Measurements from ENCODE around the gene ZNF341. TPM values are rescaled to one million over a fixed set of nuclear protein-coding genes. Genes with fewer than 3 reads are reported as not detected.

The ZNF341 gene
- polyA plus RNA-seq, 1 donor (not counting 4 experiments of a cell fraction or from before 2014, with no cell fraction given) = 1.7 TPM

GRCh38 chr20:33811776-33812151 is 80.0 kb downstream of the ZNF341 start:
- H3K36me3 ChIP-seq (ENCODE audit: control insufficient read depth in 2 of 2, extremely low read depth in 1 of 2, insufficient read depth in 2 of 2, low read length in 2 of 2) = peaks cover 4 to 5% of the 10 kb centered on the region in 2 experiments
- H3K27me3 ChIP-seq (ENCODE audit: control insufficient read depth, extremely low read depth, insufficient read depth, low read length) = no peaks in the 10 kb centered on the region
- TF ChIP-seq, protein P1, sequence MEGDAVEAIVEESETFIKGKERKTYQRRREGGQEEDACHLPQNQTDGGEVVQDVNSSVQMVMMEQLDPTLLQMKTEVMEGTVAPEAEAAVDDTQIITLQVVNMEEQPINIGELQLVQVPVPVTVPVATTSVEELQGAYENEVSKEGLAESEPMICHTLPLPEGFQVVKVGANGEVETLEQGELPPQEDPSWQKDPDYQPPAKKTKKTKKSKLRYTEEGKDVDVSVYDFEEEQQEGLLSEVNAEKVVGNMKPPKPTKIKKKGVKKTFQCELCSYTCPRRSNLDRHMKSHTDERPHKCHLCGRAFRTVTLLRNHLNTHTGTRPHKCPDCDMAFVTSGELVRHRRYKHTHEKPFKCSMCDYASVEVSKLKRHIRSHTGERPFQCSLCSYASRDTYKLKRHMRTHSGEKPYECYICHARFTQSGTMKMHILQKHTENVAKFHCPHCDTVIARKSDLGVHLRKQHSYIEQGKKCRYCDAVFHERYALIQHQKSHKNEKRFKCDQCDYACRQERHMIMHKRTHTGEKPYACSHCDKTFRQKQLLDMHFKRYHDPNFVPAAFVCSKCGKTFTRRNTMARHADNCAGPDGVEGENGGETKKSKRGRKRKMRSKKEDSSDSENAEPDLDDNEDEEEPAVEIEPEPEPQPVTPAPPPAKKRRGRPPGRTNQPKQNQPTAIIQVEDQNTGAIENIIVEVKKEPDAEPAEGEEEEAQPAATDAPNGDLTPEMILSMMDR (optimal IDR thresholded peaks at IDR 0.05 in 1 of 3, IDR thresholded peaks at IDR 0.05 in 1 of 3, conservative IDR thresholded peaks at IDR 0.05 in 1 of 3; ENCODE audit: extremely low read depth in 1 of 3, insufficient read depth in 2 of 3, low read length in 3 of 3) = no peak
- TF ChIP-seq EZH2 (IDR thresholded peaks at IDR 0.05; ENCODE audit: low read length) = no peak
- peak overlapping the region; percentile 70 to 94 (median 84) for H3K4me3 ChIP-seq (ENCODE audit: control insufficient read depth in 2 of 3, extremely low read depth in 1 of 3, insufficient read depth in 2 of 3, low read depth in 1 of 3, low read length in 3 of 3)
- no peaks in the 10 kb centered on the region for H3K9me3 ChIP-seq (ENCODE audit: control insufficient read depth, low read depth, low read length)
- H3K9me1 ChIP-seq (ENCODE audit: control insufficient read depth, extremely low read depth, insufficient read depth, low read length) = no peaks in the 10 kb centered on the region
- FAIRE-seq = no peak
- peak overlapping the region; percentile 98 for H3K27ac ChIP-seq (ENCODE audit: control insufficient read depth, insufficient read depth, low read length)
- H3K4me2 ChIP-seq (ENCODE audit: control insufficient read depth, extremely low read depth, insufficient read depth, low read depth, low read length) = peak overlapping the region; percentile 81
- DNase-seq (ENCODE audit: low read depth, low spot score) = no peak
- peaks cover 53% of the 10 kb centered on the region for H3K79me2 ChIP-seq (ENCODE audit: control insufficient read depth, insufficient read depth, low read length)
- H3K9ac ChIP-seq (ENCODE audit: control insufficient read depth, extremely low read depth, insufficient read depth, low read length) = peak overlapping the region; percentile 100
- dilution Hi-C loops (cut with MboI; ENCODE audit: extremely low pct_ligation_motif_present, low sequenced_read_pairs) = no loop called here
- H2AFZ ChIP-seq (ENCODE audit: control insufficient read depth, low read length) = peak overlapping the region; percentile 60
- peaks cover 10% of the 10 kb centered on the region for H3K4me1 ChIP-seq (ENCODE audit: control insufficient read depth, extremely low read depth, insufficient read depth, low read length)
- H4K20me1 ChIP-seq (ENCODE audit: control insufficient read depth, extremely low read depth, insufficient read depth, low read length) = peaks cover 12% of the 10 kb centered on the region

DNA sequence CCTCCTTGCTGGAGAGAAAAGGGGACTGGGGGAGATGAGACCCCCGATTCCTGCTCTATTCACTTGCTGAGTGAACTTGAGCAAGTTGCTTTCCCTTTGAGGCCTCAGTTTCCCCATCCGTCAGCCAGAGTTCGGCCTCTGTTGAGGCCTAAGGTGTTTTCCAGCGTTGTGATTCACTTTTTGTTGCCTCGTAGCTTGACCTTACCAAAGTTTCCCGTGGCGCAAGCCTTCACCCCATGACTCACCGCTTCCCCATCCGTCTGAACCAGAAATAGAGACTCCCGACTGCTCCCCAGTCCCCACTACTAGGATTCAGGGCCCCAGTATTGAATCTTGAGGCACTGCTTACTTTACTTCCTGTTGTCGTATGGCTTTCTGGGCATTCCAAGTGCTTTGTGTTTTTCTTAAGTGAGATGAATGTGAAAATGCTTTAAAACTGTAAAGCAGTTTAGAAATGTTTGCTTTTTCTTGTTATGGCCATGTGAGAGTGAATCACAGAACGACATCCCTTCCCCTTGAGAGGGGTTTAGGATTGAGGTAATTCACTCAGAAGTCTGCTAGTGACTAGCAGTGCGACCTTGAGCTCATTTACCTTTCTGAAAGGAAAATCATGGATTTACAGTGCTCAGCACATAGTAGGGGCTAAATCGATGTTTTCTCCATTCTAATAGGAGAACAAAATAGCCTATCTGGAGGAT is 80.5 kb downstream of the ZNF341 start:
- Histone ChIP-seq H3K27me3 (ENCODE audit: control insufficient read depth, extremely low read depth, insufficient read depth, low read length) (no peaks in the 10 kb centered on the region), H3K79me2 (ENCODE audit: control insufficient read depth, insufficient read depth, low read length) (peaks cover 59% of the 10 kb centered on the region), H3K4me1 (ENCODE audit: control insufficient read depth, extremely low read depth, insufficient read depth, low read length) (peaks cover 10% of the 10 kb centered on the region), H3K36me3 (ENCODE audit: control insufficient read depth in 2 of 2, extremely low read depth in 1 of 2, insufficient read depth in 2 of 2, low read length in 2 of 2) (peaks cover 4 to 5% of the 10 kb centered on the region in 2 experiments), H3K9ac (ENCODE audit: control insufficient read depth, extremely low read depth, insufficient read depth, low read length) (peak overlapping the region; percentile 100), H3K9me1 (ENCODE audit: control insufficient read depth, extremely low read depth, insufficient read depth, low read length) (no peaks in the 10 kb centered on the region), H2AFZ (ENCODE audit: control insufficient read depth, low read length) (no peak overlapping the region), H4K20me1 (ENCODE audit: control insufficient read depth, extremely low read depth, insufficient read depth, low read length) (peaks cover 13% of the 10 kb centered on the region), H3K4me3 (ENCODE audit: control insufficient read depth in 2 of 3, extremely low read depth in 1 of 3, insufficient read depth in 2 of 3, low read depth in 1 of 3, low read length in 3 of 3) (peak overlapping the region; percentile 70 to 94 (median 84)), H3K27ac (ENCODE audit: control insufficient read depth, insufficient read depth, low read length) (peak overlapping the region; percentile 98), H3K4me2 (ENCODE audit: control insufficient read depth, extremely low read depth, insufficient read depth, low read depth, low read length) (peak overlapping the region; percentile 81), H3K9me3 (ENCODE audit: control insufficient read depth, low read depth, low read length) (no peaks in the 10 kb centered on the region)
- dilution Hi-C loops (cut with MboI; ENCODE audit: extremely low pct_ligation_motif_present, low sequenced_read_pairs) = no loop called here
- DNase-seq (ENCODE audit: low read depth, low spot score) = peak; percentile 32
- no peak for TF ChIP-seq EZH2 (IDR thresholded peaks at IDR 0.05; ENCODE audit: low read length)
- TF ChIP-seq, protein P1 (optimal IDR thresholded peaks at IDR 0.05 in 1 of 3, IDR thresholded peaks at IDR 0.05 in 1 of 3, conservative IDR thresholded peaks at IDR 0.05 in 1 of 3; ENCODE audit: extremely low read depth in 1 of 3, insufficient read depth in 2 of 3, low read length in 3 of 3) = no peak
- peak; percentile 51 for FAIRE-seq

All from keratinocyte (primary cell).